ENCODE data around the gene AP4S1.

DNA sequence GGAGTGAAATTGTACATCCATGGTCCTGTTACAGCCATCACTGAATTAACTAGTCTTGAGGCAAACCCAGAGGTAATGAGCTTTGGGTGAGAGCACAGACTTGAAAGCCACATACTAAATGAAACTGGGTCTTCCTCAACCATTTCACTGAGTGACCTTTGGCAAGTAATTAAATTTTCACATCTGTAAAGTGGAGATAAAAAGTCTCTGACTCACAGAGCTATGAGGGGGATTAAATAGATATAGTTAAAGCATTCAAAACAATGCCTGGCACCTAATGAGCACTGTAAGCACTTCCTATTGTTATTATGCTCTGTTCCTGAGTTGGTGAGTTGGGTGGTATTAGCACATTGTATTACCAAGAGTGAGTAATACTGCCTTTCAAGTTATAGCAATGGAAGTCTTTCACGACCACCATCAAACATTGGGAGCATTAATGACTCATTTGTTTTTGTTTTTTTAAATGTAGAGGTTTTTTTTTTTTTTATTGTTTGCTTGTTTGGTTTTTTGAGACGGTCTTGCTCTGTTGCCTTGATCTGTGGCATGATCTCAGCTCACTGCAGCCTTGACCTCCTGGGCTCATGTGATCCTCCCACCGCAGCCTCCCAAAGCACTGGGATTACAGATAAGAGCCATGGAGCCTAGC lies 13.2 kb downstream of the AP4S1 start:
- TF ChIP-seq, protein P1, sequence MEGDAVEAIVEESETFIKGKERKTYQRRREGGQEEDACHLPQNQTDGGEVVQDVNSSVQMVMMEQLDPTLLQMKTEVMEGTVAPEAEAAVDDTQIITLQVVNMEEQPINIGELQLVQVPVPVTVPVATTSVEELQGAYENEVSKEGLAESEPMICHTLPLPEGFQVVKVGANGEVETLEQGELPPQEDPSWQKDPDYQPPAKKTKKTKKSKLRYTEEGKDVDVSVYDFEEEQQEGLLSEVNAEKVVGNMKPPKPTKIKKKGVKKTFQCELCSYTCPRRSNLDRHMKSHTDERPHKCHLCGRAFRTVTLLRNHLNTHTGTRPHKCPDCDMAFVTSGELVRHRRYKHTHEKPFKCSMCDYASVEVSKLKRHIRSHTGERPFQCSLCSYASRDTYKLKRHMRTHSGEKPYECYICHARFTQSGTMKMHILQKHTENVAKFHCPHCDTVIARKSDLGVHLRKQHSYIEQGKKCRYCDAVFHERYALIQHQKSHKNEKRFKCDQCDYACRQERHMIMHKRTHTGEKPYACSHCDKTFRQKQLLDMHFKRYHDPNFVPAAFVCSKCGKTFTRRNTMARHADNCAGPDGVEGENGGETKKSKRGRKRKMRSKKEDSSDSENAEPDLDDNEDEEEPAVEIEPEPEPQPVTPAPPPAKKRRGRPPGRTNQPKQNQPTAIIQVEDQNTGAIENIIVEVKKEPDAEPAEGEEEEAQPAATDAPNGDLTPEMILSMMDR (IDR thresholded peaks at IDR 0.05), result no peak
- TF ChIP-seq POLR2A (IDR thresholded peaks at IDR 0.05) (no peak), EP300 (IDR thresholded peaks at IDR 0.05) (no peak)
